ENCODE measurements around the gene SMURF1. TPM values are rescaled to one million over a fixed set of nuclear protein-coding genes. Genes with fewer than 3 reads are reported as not detected.
A peak's percentile ranks its signal among the peaks of the same experiment; 100 is the strongest.

The SMURF1 gene
- total RNA-seq, 1 donor from 2014 or later = 34.4 TPM

- Mint-ChIP-seq H3K27ac (no peak overlapping the region), H3K27me3 (ENCODE audit: low read depth) (no peaks in the 10 kb centered on the region), H3K9me3 (no peaks in the 10 kb centered on the region), H3K36me3 (peaks cover 32% of the 10 kb centered on the region), H3K4me3 (no peak overlapping the region), H3K4me1 (no peaks in the 10 kb centered on the region)
- TF ChIP-seq CTCF (IDR thresholded peaks at IDR 0.05; ENCODE audit: unreplicated experiment) = no peak
- DNase-seq (ENCODE audit: low spot score in 2 of 2, unreplicated experiment in 2 of 2) = peak in 1 of 2 experiments; percentile 6
These were observed 144.8 kb downstream of the SMURF1 start for GRCh38 chr7:98998821-98999725.

GRCh38 chr7:98997846-98998245, 146.1 kb downstream of the SMURF1 start:
- no peaks in the 10 kb centered on the region for H3K4me1 Mint-ChIP-seq
- H3K4me3 Mint-ChIP-seq = no peak overlapping the region
- H3K36me3 Mint-ChIP-seq = peaks cover 33% of the 10 kb centered on the region
- DNase-seq (ENCODE audit: low spot score in 2 of 2, unreplicated experiment in 2 of 2) = no peak
- H3K27me3 Mint-ChIP-seq (ENCODE audit: low read depth) = no peaks in the 10 kb centered on the region
- H3K27ac Mint-ChIP-seq = no peak overlapping the region
- no peaks in the 10 kb centered on the region for H3K9me3 Mint-ChIP-seq
- no peak for TF ChIP-seq CTCF (IDR thresholded peaks at IDR 0.05; ENCODE audit: unreplicated experiment)

GRCh38 chr7:98996150-98996552, 147.8 kb downstream of the SMURF1 start:
- TF ChIP-seq CTCF (IDR thresholded peaks at IDR 0.05; ENCODE audit: unreplicated experiment) = no peak
- Mint-ChIP-seq H3K4me3 (no peak overlapping the region), H3K36me3 (peaks cover 36% of the 10 kb centered on the region), H3K4me1 (no peaks in the 10 kb centered on the region), H3K27ac (no peak overlapping the region), H3K27me3 (ENCODE audit: low read depth) (no peaks in the 10 kb centered on the region), H3K9me3 (no peaks in the 10 kb centered on the region)
- DNase-seq (ENCODE audit: low spot score in 2 of 2, unreplicated experiment in 2 of 2) = no peak

GRCh38 chr7:98995523-98996149, 148.3 kb downstream of the SMURF1 start:
- Mint-ChIP-seq H3K27me3 (ENCODE audit: low read depth) (no peaks in the 10 kb centered on the region), H3K27ac (no peak overlapping the region), H3K36me3 (peaks cover 31% of the 10 kb centered on the region), H3K4me3 (no peak overlapping the region), H3K4me1 (no peaks in the 10 kb centered on the region), H3K9me3 (no peaks in the 10 kb centered on the region)
- no peak for DNase-seq (ENCODE audit: low spot score in 2 of 2, unreplicated experiment in 2 of 2)
- no peak for TF ChIP-seq CTCF (IDR thresholded peaks at IDR 0.05; ENCODE audit: unreplicated experiment)

- DNase-seq (ENCODE audit: low spot score in 2 of 2, unreplicated experiment in 2 of 2) = no peak
- H3K27ac Mint-ChIP-seq = no peak overlapping the region
- H3K4me3 Mint-ChIP-seq = no peak overlapping the region
- H3K9me3 Mint-ChIP-seq = no peaks in the 10 kb centered on the region
- TF ChIP-seq CTCF (IDR thresholded peaks at IDR 0.05; ENCODE audit: unreplicated experiment) = no peak
- peaks cover 35% of the 10 kb centered on the region for H3K36me3 Mint-ChIP-seq
- no peaks in the 10 kb centered on the region for H3K4me1 Mint-ChIP-seq
- no peaks in the 10 kb centered on the region for H3K27me3 Mint-ChIP-seq (ENCODE audit: low read depth)
These were observed 148.8 kb downstream of the SMURF1 start for GRCh38 chr7:98995111-98995510.
